ENCODE measurements around the gene ZBTB5.
"Not testable (repeated sequence)": the region's sequence is repeated elsewhere in the genome, so short reads cannot be mapped to it uniquely, and the experiment has no call there.

Gene ZBTB5

DNA sequence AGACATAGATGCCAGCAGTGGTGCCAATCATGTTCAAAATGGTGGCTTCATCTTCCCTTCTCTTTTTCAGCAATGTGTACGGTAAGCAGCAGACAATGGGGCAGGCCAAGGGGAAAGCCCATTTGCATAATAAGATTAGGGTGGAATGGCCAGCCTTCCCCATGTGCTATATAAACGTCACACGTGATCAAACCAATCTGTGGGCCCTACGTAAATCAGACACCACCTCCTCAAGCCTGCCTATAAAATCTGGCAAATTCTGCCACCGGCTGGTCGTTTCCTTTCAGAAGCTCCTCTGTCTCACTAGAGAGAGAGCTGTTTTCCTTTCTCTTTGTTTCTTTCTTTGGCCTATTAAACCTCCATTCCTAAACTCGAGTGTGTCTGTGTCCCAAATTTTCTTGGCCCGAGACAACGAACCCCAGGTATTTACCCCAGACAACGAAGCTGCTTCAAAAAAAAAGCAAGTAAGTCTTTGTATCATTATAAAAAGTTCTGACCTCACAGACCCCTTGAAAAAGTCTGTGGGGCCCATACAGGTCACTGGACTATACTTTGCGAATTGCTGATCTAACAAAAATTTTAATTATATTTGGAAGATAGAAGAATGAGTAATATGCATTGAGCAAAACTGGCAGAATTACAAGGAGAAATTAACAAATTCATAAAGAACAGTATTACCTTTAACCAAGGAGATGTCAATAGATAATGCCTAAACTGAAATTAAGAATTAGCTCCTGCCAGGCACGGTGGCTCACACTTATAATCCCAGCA lies 15.2 kb downstream of the ZBTB5 start:
- no peak for DNase-seq

DNA sequence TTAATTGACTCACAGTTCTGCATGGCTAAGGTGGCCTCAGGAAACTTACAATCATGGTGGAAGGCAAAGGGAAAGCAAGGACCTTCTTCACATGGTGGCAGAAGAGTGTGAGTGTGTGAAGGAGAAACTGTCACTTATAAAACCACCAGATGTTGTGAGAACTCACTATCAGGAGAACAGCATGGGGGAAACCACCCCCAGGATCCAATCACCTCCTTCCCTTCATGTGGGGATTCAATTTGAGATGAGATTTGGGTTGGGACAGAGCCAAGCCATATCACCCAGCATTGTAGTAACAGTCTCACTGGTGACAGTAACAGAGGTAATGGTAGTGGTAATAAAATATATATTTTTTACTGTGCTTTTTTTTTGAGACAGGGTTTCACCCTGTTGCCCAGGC lies 18.1 kb downstream of the ZBTB5 start:
- DNase-seq = no peak

GRCh38 chr9:37446401-37446800 lies 18.8 kb downstream of the ZBTB5 start:
- no peak for DNase-seq

DNA sequence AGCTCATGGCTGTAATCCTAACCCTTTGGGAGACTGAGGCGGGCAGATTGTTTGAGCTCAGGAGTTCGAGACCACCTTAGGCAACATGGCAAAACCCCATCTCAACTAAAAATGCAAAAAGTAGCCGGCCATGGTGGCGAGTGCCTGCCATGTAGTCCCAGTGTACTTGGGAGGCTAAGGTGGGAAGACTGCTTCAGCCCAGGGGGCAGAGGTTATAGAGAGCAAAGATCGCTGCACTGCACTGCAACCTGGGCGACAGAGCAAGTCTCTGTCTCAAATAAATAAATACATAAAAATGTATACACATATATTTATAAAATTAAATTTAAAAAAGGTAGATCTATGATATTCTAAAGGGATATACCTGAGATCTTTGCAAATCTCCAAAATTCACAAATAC lies 19.4 kb downstream of the ZBTB5 start:
- DNase-seq = no peak

- DNase-seq = no peak
Measured at GRCh38 chr9:37444890-37445289, 20.4 kb downstream of the ZBTB5 start.

- DNase-seq = no peak
Measured at GRCh38 chr9:37443566-37443965, 21.7 kb downstream of the ZBTB5 start.

DNA sequence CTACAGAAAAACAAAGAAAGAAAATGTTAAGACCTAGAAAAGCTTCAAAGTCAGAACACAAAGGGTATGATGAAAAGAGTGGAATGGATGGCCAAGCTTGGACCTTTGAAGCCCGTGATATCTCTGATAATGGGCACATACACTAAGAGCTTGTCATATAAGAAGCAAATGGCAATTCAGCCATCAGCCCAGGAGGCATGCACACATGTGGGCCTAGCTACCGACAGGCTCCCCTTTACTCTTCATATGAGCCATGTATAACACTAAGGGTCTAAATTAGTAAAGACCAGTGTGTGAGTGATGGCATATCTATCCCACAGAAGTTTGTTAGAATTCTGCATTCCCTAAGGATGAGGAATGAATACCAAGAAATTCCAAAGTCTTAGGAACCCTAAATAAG lies 22.7 kb downstream of the ZBTB5 start:
- DNase-seq = no peak

GRCh38 chr9:37441776-37442370 lies 23.4 kb downstream of the ZBTB5 start:
- DNase-seq = no peak

DNA sequence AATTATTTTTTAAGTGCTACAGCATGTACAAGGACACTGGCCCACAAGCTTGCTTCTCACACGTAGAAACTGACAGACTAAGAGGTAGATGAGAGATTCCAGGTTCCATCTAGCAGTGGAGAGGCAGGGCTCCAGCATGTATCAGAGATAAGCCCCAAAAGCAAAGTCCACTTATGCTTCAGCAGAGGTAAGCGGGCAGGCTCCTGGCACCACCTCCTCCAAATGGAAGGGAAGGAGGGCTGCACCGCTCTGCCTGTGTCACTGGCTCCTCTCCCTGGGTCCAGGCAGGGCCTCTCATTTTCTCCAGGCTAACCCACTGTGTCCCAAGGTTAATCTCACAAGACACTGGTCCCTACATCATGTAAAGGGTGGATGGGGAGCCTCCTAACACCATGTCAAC lies 26.9 kb downstream of the ZBTB5 start:
- DNase-seq = no peak

DNA sequence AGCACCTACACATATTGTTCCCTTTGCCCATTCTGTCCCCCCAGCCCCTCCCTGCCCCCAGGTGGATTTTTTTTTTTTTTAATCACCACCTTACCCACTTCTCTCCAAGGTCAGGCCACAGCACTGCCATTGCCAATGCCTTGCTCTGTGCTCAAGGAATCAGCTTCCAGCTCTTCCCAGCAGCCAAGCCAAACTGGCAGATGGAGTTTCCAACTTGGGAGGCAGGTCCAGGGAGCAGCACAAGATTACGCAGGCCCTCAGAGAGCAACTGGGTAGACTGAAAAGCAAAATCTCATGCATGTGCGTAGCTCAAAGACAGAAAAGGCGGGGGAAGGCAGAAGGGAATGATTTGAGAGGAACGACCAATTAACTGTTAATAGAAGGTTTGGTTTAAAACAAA lies 27.6 kb downstream of the ZBTB5 start:
- DNase-seq = no peak

DNA sequence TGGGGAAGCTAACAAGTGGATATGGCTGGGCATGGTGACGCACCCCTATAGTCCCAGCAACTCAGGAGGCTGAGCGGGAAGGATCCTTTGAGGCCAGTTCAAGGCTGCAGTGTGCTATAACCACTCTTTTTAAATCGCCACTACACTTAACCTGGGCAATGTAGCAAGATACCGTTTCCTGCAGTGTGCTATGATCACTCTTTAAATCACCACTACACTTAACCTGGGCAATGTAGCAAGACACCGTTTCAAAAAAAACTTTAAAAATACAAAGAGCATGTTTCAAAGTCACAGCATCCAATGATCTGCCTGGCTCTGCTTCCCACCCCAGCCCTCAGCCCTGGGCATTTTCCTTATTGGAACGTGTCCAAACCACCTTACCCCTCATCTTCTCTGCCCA lies 28.2 kb downstream of the ZBTB5 start:
- no peak for DNase-seq

GRCh38 chr9:37436540-37436939 lies 28.7 kb downstream of the ZBTB5 start:
- DNase-seq = no peak

GRCh38 chr9:37433867-37434371 lies 31.3 kb downstream of the ZBTB5 start:
- no peak for DNase-seq

- no peak for DNase-seq
Measured at GRCh38 chr9:37432020-37432419, 33.2 kb downstream of the ZBTB5 start.

- no peak for DNase-seq
Measured at GRCh38 chr9:37430841-37431597, 34.2 kb downstream of the ZBTB5 start.

GRCh38 chr9:37429441-37430285 lies 35.6 kb downstream of the ZBTB5 start:
- DNase-seq = no peak

- DNase-seq = no peak
Measured at GRCh38 chr9:37428345-37428744, 36.9 kb downstream of the ZBTB5 start.

- no peak for DNase-seq
Measured at GRCh38 chr9:37426846-37427245, 38.4 kb downstream of the ZBTB5 start.

GRCh38 chr9:37426431-37426830 lies 38.8 kb downstream of the ZBTB5 start:
- not testable (repeated sequence) for DNase-seq

GRCh38 chr9:37425298-37425752 lies 39.9 kb downstream of the ZBTB5 start:
- no peak for DNase-seq

GRCh38 chr9:37424686-37425297 lies 40.5 kb downstream of the ZBTB5 start:
- no peak for DNase-seq

DNA sequence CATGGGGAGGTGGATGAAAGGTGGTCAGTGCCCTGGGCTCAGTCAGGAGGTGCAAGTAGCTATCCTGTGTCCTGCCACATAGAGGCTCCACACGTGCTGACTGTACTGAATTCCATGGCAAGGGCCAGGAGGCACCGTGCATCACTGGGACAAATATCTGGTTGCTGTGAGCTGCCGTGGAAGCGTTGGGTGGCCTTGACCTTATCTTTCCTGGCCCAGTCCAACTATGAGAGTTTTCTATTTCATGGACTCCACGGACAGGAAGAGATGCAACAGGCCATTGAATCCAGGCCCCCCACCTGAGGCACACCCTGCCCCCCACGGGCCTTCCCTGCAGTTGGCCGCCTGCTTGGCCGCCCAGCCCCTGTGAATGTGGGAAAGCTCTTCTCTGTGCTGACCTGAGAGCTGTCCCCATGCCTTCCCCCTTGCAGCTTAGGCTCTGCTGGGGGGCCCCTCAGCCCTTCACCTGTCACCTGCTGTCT lies 41.0 kb downstream of the ZBTB5 start:
- DNase-seq = no peak
